GM12865 (cell line): ENCODE results near the gene TLE3.

Source experiments
- DNase-seq: peaks from one replicate; pipeline ENCODE4 v3.0.0; 2010; ENCODE audit warnings: low read depth
- H3K4me3 ChIP-seq: 2 replicates; pipeline ENCODE4 v1.5.1; 2011; ENCODE audit warnings: mild to moderate bottlenecking, low read depth, low read length, control low read depth
- TF ChIP-seq, protein P1 (sequence below): IDR thresholded peaks from 2 replicates; pipeline ENCODE4 v1.5.1; 2011; ENCODE audit warnings: low read length, control low read depth, low read depth, inconsistent platforms; ENCODE audit not compliant: insufficient read depth; ENCODE audit errors: missing control alignments

TLE3 gene

DNA sequence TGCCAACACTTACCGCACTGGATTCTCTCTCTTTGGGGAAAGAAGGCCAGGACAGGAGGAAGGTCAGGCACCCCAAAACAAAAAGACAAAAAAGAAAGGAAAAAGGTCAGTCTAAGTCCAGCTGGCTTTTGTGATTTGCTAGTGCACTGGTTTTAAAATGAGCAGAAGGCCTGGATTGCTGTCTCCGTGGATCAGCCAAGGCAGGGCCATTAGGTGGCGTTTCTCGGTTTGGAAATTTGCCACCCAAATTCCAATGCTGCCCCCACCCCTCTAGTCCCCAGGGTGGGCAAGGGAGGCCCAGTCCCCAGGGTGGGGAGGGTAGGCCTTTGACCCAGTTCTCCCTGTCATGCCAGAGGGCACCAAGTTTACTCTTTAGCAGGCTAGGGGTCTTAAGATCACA is 33.3 kb downstream of the TLE3 start:
- TF ChIP-seq, protein P1, sequence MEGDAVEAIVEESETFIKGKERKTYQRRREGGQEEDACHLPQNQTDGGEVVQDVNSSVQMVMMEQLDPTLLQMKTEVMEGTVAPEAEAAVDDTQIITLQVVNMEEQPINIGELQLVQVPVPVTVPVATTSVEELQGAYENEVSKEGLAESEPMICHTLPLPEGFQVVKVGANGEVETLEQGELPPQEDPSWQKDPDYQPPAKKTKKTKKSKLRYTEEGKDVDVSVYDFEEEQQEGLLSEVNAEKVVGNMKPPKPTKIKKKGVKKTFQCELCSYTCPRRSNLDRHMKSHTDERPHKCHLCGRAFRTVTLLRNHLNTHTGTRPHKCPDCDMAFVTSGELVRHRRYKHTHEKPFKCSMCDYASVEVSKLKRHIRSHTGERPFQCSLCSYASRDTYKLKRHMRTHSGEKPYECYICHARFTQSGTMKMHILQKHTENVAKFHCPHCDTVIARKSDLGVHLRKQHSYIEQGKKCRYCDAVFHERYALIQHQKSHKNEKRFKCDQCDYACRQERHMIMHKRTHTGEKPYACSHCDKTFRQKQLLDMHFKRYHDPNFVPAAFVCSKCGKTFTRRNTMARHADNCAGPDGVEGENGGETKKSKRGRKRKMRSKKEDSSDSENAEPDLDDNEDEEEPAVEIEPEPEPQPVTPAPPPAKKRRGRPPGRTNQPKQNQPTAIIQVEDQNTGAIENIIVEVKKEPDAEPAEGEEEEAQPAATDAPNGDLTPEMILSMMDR = no peak
- DNase-seq = no peak
- no peak overlapping the region for H3K4me3 ChIP-seq

GRCh38 chr15:70063980-70064379 is 33.7 kb downstream of the TLE3 start:
- H3K4me3 ChIP-seq = no peak overlapping the region
- no peak for DNase-seq
- TF ChIP-seq, protein P1 = no peak

DNA sequence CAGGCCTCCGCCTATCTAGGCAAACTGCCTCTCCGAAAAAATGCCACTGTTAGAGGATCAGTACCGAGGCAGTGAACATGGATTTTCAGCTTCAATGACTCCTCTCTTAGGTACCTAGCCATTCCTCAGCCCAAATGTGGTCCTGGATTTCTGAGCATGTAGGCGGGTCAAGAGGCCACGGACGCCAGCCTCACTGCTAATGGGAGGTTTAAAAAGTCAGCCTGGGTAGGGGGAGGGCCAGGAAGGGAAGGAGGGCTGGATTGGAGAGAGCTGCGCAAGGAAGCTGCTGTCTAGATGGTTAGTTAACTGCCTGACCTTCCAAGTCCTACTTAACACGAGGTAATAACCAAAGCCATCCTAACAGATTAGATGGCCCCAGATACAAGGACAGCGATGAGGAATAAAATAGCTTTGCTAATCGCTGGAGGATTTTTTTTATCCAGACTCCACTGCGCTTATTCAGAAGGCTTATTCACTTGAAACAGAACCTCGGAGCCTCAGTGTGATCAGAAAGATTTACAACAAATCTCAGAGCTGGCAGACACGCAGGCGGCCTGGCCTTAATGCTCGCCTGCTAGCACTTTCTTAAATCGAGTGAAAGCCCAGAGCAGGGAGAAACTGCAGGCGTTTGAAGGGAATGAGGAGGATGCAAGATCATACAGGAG is 34.3 kb downstream of the TLE3 start:
- DNase-seq = no peak
- TF ChIP-seq, protein P1 = no peak
- H3K4me3 ChIP-seq = no peak overlapping the region

DNA sequence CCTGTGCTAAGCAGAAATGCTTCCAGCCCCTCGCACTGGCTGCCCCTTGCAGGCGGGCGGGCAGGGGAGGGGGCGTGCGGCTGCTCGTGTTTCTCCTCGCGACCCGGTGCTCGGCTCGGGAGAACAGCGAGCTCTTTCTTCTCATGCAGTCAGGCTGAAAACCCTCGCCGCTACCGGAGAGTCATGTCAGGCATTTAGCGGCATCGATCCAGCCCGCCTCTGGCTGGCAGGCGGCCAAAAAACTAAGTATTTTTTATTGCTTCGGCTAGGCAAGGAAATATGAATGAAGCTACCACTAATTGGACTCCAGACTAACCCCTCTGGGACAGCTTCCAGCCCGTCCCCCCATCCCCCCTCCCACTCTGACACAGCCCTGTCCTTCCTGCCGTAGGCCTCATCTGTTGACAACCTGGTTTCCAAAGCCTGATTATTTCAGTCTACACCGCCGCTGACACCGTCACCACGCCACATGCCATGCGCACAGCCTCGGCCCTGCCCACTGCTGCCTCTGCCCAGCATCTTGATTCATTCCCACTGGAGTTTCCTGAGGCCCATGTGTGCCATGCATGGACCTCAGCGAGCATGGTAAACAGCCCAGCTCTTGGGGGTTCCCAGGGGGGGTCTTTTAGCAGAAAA is 35.3 kb downstream of the TLE3 start:
- H3K4me3 ChIP-seq = no peak overlapping the region
- TF ChIP-seq, protein P1 = no peak
- DNase-seq = no peak

DNA sequence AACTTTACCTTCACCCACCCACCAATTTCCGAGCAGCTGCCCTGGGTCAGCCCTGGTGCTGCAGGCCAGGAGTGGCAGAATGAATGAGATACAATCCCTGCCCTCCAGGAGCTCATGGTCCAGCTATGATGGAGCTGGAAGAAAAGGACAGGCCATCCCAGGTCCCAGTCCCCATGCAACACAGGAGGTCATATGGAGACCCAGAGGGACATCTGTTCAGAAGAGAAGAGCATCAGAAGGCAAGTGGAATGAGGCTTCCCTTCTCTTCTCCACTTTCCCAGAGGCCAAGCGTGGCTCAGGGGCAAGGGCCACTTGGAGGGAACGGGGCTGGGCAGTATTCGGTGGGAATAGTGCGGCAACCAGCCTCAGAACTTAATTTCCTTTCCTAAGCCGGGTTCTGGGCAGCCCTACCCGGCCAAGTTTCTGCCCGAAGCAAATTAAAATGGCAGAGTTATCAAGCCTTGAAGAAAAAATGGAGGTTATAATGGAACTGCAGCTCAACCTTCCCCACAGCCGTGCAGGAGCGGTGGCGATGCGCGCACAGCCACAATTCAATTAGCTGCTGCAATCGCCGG is 35.9 kb downstream of the TLE3 start:
- TF ChIP-seq, protein P1 = no peak
- no peak for DNase-seq
- H3K4me3 ChIP-seq = no peak overlapping the region

DNA sequence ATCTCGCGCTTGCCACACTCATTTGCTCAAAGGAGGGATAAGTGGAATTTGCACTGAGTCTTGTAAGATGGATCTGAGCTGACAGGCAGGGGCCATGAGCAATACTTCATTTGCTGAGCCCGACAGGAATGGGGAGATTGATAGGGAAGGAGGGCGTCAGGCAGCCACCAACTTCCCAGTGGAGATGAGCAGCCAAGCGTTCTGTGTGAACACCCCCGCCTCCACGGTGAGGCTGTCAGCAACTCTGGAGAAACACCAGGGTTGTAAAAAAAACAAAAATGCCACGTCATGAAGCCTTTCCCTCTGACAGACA is 36.8 kb downstream of the TLE3 start:
- no peak overlapping the region for H3K4me3 ChIP-seq
- TF ChIP-seq, protein P1 = no peak
- no peak for DNase-seq
